H1 (cell line): ENCODE results near the gene VAT1. TPM values are rescaled to one million over a fixed set of nuclear protein-coding genes. Genes with fewer than 3 reads are reported as not detected.

Source experiments
- CTCF ChIA-PET: fragments of 300-600 bp; sonication (Branson Sonifier 250); formaldehyde crosslinking; loops from one replicate; lab custom pipeline; 2021; ENCODE audit not compliant: partially characterized antibody; lab: Charles Lee
- POLR2A ChIA-PET: fragments of 300-600 bp; sonication (Branson Sonifier 250); formaldehyde crosslinking; loops from one replicate; lab custom pipeline; 2021; ENCODE audit warnings: inconsistent platforms; ENCODE audit not compliant: partially characterized antibody; lab: Charles Lee
- DNase-seq, 2 experiments: peaks; one replicate each; pipeline versions ENCODE4 v3.0.0 to v3.0.0-alpha.2; 2010 to 2022; ENCODE audit warnings: low spot score in 2 of 2, low read depth in 1 of 2, mixed read lengths in 1 of 2
- FAIRE-seq: peaks from 2 replicates; lab custom pipeline; 2011; peaks lifted over from hg19 to GRCh38; lab: Jason Lieb, UNC
- H2AFZ ChIP-seq: 2 replicates; pipeline ENCODE4 v1.8.1; 2012; ENCODE audit warnings: low read length, inconsistent platforms
- H2AK5ac ChIP-seq: 2 replicates; pipeline ENCODE4 v1.6.1; 2013; ENCODE audit warnings: low read depth, low read length
- H2BK120ac ChIP-seq: replicated peaks from 2 replicates; pipeline ENCODE3; 2013; ENCODE audit warnings: low read depth, low read length, inconsistent platforms
- H2BK12ac ChIP-seq: 2 replicates; pipeline ENCODE4 v1.6.1; 2013; ENCODE audit warnings: low read depth, low read length
- H2BK15ac ChIP-seq: 2 replicates; pipeline ENCODE4 v1.6.1; 2013; ENCODE audit warnings: low read length
- H2BK20ac ChIP-seq: 2 replicates; pipeline ENCODE4 v1.6.1; 2013; ENCODE audit warnings: low read length
- H2BK5ac ChIP-seq: 2 replicates; pipeline ENCODE4 v1.6.1; 2013; ENCODE audit warnings: low read depth, low read length
- H3K14ac ChIP-seq: 2 replicates; pipeline ENCODE4 v1.6.1; 2013; ENCODE audit warnings: inconsistent platforms; ENCODE audit not compliant: insufficient read length
- H3K18ac ChIP-seq: 2 replicates; pipeline ENCODE4 v1.6.1; 2013; ENCODE audit warnings: low read length; ENCODE audit errors: extremely low read depth
- H3K23ac ChIP-seq: 2 replicates; pipeline ENCODE4 v1.6.1; 2013; ENCODE audit warnings: inconsistent platforms; ENCODE audit not compliant: insufficient read length
- H3K23me2 ChIP-seq: 2 replicates; pipeline ENCODE4 v1.6.1; 2013; ENCODE audit warnings: low read depth, low read length
- H3K27ac ChIP-seq: 2 replicates; pipeline ENCODE4 v1.6.1; 2011; ENCODE audit warnings: low read depth, low read length, inconsistent platforms
- H3K27me3 ChIP-seq, 4 experiments: replicated peaks in 1 of 4; 1 replicate in 1 of 4; 2 replicates in 3 of 4; pipeline versions ENCODE4 v1.6.1 to v1.8.1; 2011 to 2013; ENCODE audit warnings: low read length in 3 of 4, mild to moderate bottlenecking in 3 of 4, inconsistent platforms in 2 of 4, mixed read lengths in 2 of 4, moderate library complexity in 1 of 4; ENCODE audit not compliant: control insufficient read depth in 3 of 4, insufficient read depth in 3 of 4; ENCODE audit errors: extremely low read depth in 1 of 4
- H3K36me3 ChIP-seq, 4 experiments: 2 replicates each; pipeline versions ENCODE4 v1.6.1 to v1.8.1; 2011 to 2013; ENCODE audit warnings: mild to moderate bottlenecking in 4 of 4, low read length in 3 of 4, moderate library complexity in 2 of 4, control low read depth in 1 of 4, inconsistent platforms in 1 of 4; ENCODE audit not compliant: insufficient read depth in 4 of 4, control insufficient read depth in 2 of 4
- H3K4ac ChIP-seq: replicated peaks from 2 replicates; pipeline ENCODE3; 2013; ENCODE audit warnings: low read length, low read depth, mixed read lengths, inconsistent platforms; ENCODE audit not compliant: insufficient read length
- H3K4me1 ChIP-seq, 4 experiments: replicated peaks in 1 of 4; 1 replicate in 1 of 4; 2 replicates in 3 of 4; pipeline versions ENCODE4 v1.6.1 to v1.8.1; 2011 to 2013; ENCODE audit warnings: low read length in 3 of 4, inconsistent platforms in 2 of 4, mixed read lengths in 1 of 4; ENCODE audit not compliant: insufficient read depth in 4 of 4, control insufficient read depth in 3 of 4
- H3K4me2 ChIP-seq, 2 experiments: 2 replicates each; pipeline versions ENCODE4 v1.6.1 to v1.8.1; 2011 to 2013; ENCODE audit warnings: low read depth in 2 of 2, low read length in 2 of 2, control low read depth in 1 of 2, inconsistent platforms in 1 of 2, mild to moderate bottlenecking in 1 of 2; ENCODE audit not compliant: insufficient read depth in 1 of 2
- H3K4me3 ChIP-seq, 4 experiments: fragments of 200-600, 300-600 bp in 1 of 4; sonication (generic), shearing (Covaris generic), sonication (Bioruptor Twin) in 1 of 4; 2 replicates each; pipeline versions ENCODE4 v1.5.1 to v1.8.1; 2011 to 2016; ENCODE audit warnings: low read length in 4 of 4, low read depth in 3 of 4, control low read depth in 2 of 4, inconsistent platforms in 2 of 4, mild to moderate bottlenecking in 2 of 4, mixed read lengths in 1 of 4, moderate library complexity in 1 of 4; ENCODE audit not compliant: insufficient read depth in 2 of 4; ENCODE audit errors: extremely low read depth in 1 of 4
- H3K56ac ChIP-seq: replicated peaks from 2 replicates; pipeline ENCODE3; 2013; ENCODE audit warnings: low read depth, mild to moderate bottlenecking, mixed read lengths, low read length, inconsistent platforms; ENCODE audit not compliant: insufficient read length
- H3K79me1 ChIP-seq: 2 replicates; pipeline ENCODE4 v1.6.1; 2013; ENCODE audit warnings: low read depth, low read length, control low read depth
- H3K79me2 ChIP-seq, 2 experiments: 2 replicates each; pipeline versions ENCODE4 v1.6.1 to v1.8.1; 2012 to 2013; ENCODE audit warnings: low read length in 2 of 2, mild to moderate bottlenecking in 2 of 2, inconsistent platforms in 1 of 2; ENCODE audit not compliant: insufficient read depth in 2 of 2, control insufficient read depth in 1 of 2
- H3K9ac ChIP-seq, 4 experiments: replicated peaks in 1 of 4; 1 replicate in 1 of 4; 2 replicates in 3 of 4; pipeline versions ENCODE4 v1.6.1 to v1.8.1; 2011 to 2013; ENCODE audit warnings: low read depth in 3 of 4, low read length in 3 of 4, control low read depth in 2 of 4, mild to moderate bottlenecking in 2 of 4, moderate library complexity in 2 of 4, inconsistent platforms in 1 of 4; ENCODE audit errors: extremely low read depth in 1 of 4
- H3K9me3 ChIP-seq, 2 experiments: 2 replicates each; pipeline versions ENCODE4 v1.6.1 to v1.8.1; 2012 to 2013; ENCODE audit warnings: mild to moderate bottlenecking in 2 of 2, moderate library complexity in 2 of 2, control low read depth in 1 of 2, inconsistent platforms in 1 of 2, low read depth in 1 of 2, low read length in 1 of 2, mixed read lengths in 1 of 2; ENCODE audit not compliant: insufficient read depth in 2 of 2
- H4K20me1 ChIP-seq, 2 experiments: replicated peaks in 1 of 2; 2 replicates each; pipeline versions ENCODE3 to v1.8.1; 2011 to 2013; ENCODE audit warnings: inconsistent platforms in 2 of 2, low read length in 2 of 2, mild to moderate bottlenecking in 1 of 2; ENCODE audit not compliant: insufficient read depth in 2 of 2, control insufficient read depth in 1 of 2
- H4K5ac ChIP-seq: 2 replicates; pipeline ENCODE4 v1.6.1; 2013; ENCODE audit warnings: low read length, low read depth, mixed read lengths, inconsistent platforms; ENCODE audit not compliant: insufficient read length
- H4K8ac ChIP-seq: 2 replicates; pipeline ENCODE4 v1.8.0; 2013; ENCODE audit warnings: mild to moderate bottlenecking, moderate library complexity, low read length, inconsistent platforms; ENCODE audit not compliant: insufficient read depth; ENCODE audit errors: extremely low read depth
- H4K91ac ChIP-seq: replicated peaks from 2 replicates; pipeline ENCODE3; 2013; ENCODE audit warnings: low read length, mixed read lengths, inconsistent platforms; ENCODE audit not compliant: insufficient read length
- CTBP2 ChIP-seq: IDR thresholded peaks from 2 replicates; pipeline ENCODE4 v1.7.0; 2011; ENCODE audit warnings: borderline replicate concordance, mild to moderate bottlenecking, moderate library complexity, mixed read lengths, low read length; ENCODE audit not compliant: insufficient read depth, insufficient read length
- EGR1 ChIP-seq: IDR thresholded peaks from 2 replicates; pipeline ENCODE4 v1.6.1; 2011; ENCODE audit warnings: low read depth, low read length, borderline replicate concordance
- RXRA ChIP-seq: IDR thresholded peaks from 2 replicates; pipeline ENCODE4 v1.6.1; 2011; ENCODE audit warnings: low read depth, mild to moderate bottlenecking, low read length, moderate library complexity; ENCODE audit not compliant: insufficient read depth
- SP4 ChIP-seq: IDR thresholded peaks from 2 replicates; pipeline ENCODE4 v1.6.1; 2012; ENCODE audit warnings: low read length, inconsistent platforms
- TAF1 ChIP-seq: IDR thresholded peaks from 2 replicates; pipeline ENCODE4 v1.6.1; 2011; ENCODE audit warnings: mild to moderate bottlenecking, low read depth, low read length
- ZNF274 ChIP-seq: IDR thresholded peaks from 2 replicates; pipeline ENCODE4 v1.7.0; 2012; ENCODE audit warnings: low read length, borderline replicate concordance; ENCODE audit errors: extremely low read depth
- WGBS, 2 experiments: shearing (Covaris generic) in 1 of 2; methylation state at CpG; one replicate each; pipeline versions ENCODE4 v1.1.6 to v1.1.7; 2013 to 2015; ENCODE audit warnings: low lambda C conversion rate in 2 of 2, mixed read lengths in 2 of 2, inconsistent platforms in 1 of 2, low coverage in 1 of 2, missing lambda C conversion rate in 1 of 2; ENCODE audit not compliant: insufficient replicate concordance in 2 of 2, insufficient coverage in 1 of 2, insufficient read length in 1 of 2; ENCODE audit errors: extremely low coverage in 1 of 2, missing lambda C conversion rate in 1 of 2; 5-methylcytosine and 5-hydroxymethylcytosine counted together
- polyA plus RNA-seq, 7 experiments: library from polyadenylated mRNA; depleted of rRNA in 3 of 7; stranded (reverse) in 5 of 7; unstranded in 2 of 7; fragments of >200 nt in 5 of 7; fragments of 200-250 nt in 2 of 7; gene quantifications; 1 replicate in 5 of 7; 2 replicates in 1 of 7; 4 replicates in 1 of 7; pipeline versions ENCODE4 v1.2.1 to v1.2.3, GENCODE V29; 2011 to 2013; ENCODE audit warnings: missing spikeins in 2 of 7, mixed read lengths in 2 of 7
- total RNA-seq: library from RNA; stranded (reverse); fragmentation: NEBNext Ultra II Directional; extraction: Animal tissue kit (Norgen Biotek cat#: 25700); gene quantifications from 2 replicates; pipeline ENCODE4 v1.2.1, GENCODE V29; 2021
- TF ChIP-seq, protein P1 (sequence below): IDR thresholded peaks from 2 replicates; pipeline ENCODE4 v1.6.1; 2011; ENCODE audit warnings: low read length, improper control_type of control experiment

VAT1 gene
- total and polyA plus RNA-seq, 2 of the 8 experiments (the other 6 are each of a cell fraction or from before 2014, with no cell fraction given), result 200 to 295 TPM

DNA sequence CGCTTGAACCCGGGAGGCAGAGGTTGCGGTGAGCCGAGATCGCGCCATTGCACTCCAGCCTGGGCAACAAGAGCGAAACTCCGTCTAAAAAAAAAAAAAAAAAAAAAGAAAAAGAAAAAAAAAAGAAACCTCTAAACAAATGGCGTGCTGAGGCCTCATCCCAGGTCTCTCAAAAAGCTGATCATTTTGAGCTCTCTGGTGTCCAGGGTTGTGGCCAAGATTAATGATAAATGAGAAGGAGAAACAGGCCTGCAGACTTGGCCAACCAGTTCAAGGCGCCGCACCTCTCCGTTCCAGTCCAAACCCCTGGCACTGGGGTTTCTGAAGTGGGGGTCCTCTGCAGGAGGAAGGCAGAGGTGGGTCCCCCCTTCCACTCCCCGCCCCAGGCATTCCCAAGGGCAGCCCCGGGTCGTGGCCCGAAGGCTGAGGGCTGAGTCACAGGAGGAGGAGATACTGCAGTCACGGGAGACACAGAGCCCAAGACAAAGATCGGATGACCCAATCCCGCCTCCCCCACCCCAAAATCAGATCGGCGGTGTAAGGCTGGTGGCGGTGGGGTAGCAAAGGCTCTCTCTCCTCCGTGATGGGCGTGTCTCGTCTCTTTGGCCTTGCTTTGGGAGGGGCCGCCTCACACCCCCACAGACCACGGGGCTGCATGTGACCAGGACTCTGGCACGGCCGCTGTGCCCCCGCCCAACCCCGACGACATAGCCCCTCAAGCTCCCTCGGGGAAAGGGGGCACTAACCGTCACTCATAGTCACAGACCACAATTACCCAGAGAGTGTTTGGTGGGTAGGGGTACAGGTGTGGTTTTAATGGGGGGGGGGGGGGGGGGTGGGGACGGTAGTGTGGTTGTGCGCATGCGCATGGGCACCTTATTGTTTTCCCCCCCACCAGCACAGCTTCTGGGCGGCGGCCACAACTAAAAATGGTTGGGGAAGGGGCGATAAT lies 1.1 kb downstream of the VAT1 start:
- Histone ChIP-seq H3K56ac (peak overlapping the region; percentile 89), H3K4me1 (peaks cover 7 to 15% (median 9%) of the 10 kb centered on the region in 4 experiments; a peak in 6 of 7 replicates), H3K27ac (peak overlapping the region; percentile 20; the same call in 1 of the 2 replicates), H3K18ac (peak overlapping the region; percentile 72; the same call in 1 of the 2 replicates), H2AFZ (peak overlapping the region; percentile 0; the same call in 1 of the 2 replicates), H4K91ac (peak overlapping the region; percentile 75), H3K23ac (no peak overlapping the region), H2BK120ac (no peak overlapping the region), H4K8ac (peak overlapping the region; percentile 76; the same call in 1 of the 2 replicates), H3K79me2 (peaks cover 0 to 39% of the 10 kb centered on the region in 2 experiments; a peak in 3 of 4 replicates), H3K79me1 (peaks cover 14% of the 10 kb centered on the region), H3K9ac (peak overlapping the region; percentile 39 to 79 (median 70)), H4K5ac (peak overlapping the region; percentile 77), H2BK20ac (no peak overlapping the region), H3K4ac (no peak overlapping the region), H2BK5ac (peak overlapping the region; percentile 94), H4K20me1 (peaks cover 10% of the 10 kb centered on the region in 2 experiments), H3K14ac (no peak overlapping the region), H3K4me2 (peak overlapping the region; percentile 80 to 86), H3K27me3 (no peaks in the 10 kb centered on the region), H3K9me3 (no peaks in the 10 kb centered on the region), H3K36me3 (peaks cover 6 to 25% (median 12%) of the 10 kb centered on the region in 4 experiments; a peak in 6 of 8 replicates), H2AK5ac (no peak overlapping the region), H2BK15ac (peak overlapping the region; percentile 61; the same call in 1 of the 2 replicates), H3K23me2 (peaks cover 11% of the 10 kb centered on the region; the same call in 1 of the 2 replicates), H3K4me3 (peak overlapping the region; percentile 96 to 100 (median 98)), H2BK12ac (peak overlapping the region; percentile 85)
- DNase-seq, result peak in 1 of 2 experiments; percentile 66
- CTCF ChIA-PET, result interaction anchor here (0.6 to 1.3 kb wide), 4 partner anchors 9 to 201 kb away, joined by 3 to 4 read pairs (median 3); no protein-coding TSS in a partner anchor
- FAIRE-seq, result no peak
- 11% methylated on average over 26 of the region's 40 CpGs; no CpG with 5 or more reads in 1 of the 2 experiments for WGBS, 2 experiments
- POLR2A ChIA-PET, result interaction anchor here (0.6 to 10.8 kb wide), 17 partner anchors 8 to 294 kb away, joined by 3 to 123 read pairs (median 4); partner anchors contain the start of genes IFI35, PTGES3L and RPL27
- TF ChIP-seq CTBP2 (no peak), TAF1 (peak; percentile 36; the same call in 1 of the 2 replicates), RXRA (no peak), SP4 (no peak), ZNF274 (no peak), EGR1 (peak; percentile 26; the same call in 1 of the 2 replicates)
- TF ChIP-seq, protein P1, sequence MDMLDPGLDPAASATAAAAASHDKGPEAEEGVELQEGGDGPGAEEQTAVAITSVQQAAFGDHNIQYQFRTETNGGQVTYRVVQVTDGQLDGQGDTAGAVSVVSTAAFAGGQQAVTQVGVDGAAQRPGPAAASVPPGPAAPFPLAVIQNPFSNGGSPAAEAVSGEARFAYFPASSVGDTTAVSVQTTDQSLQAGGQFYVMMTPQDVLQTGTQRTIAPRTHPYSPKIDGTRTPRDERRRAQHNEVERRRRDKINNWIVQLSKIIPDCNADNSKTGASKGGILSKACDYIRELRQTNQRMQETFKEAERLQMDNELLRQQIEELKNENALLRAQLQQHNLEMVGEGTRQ, result peak; percentile 45
